Prostate gland (tissue), 2 donors: ENCODE data around the gene CCNF. TPM values are rescaled to one million over a fixed set of nuclear protein-coding genes. Genes with fewer than 3 reads are reported as not detected.

Source experiments
- DNase-seq: peaks from one replicate; pipeline ENCODE4 v3.0.0-alpha.2; 2019; ENCODE audit warnings: low spot score
- H3K27ac ChIP-seq, 2 donors: fragments of 200-600 bp; sonication (generic); 2 replicates each; pipeline ENCODE4 v1.5.1; 2017 to 2019
- H3K27me3 ChIP-seq: fragments of 200-600 bp; sonication (generic); replicated peaks from 2 replicates; pipeline ENCODE4 v1.5.1; 2019; ENCODE audit not compliant: insufficient read depth
- H3K36me3 ChIP-seq, 2 donors: fragments of 200-600 bp; sonication (generic); 1 replicate in 1 of 2; 2 replicates in 1 of 2; pipeline versions ENCODE4 v1.5.1 to v1.8.1; 2017 to 2019
- H3K4me1 ChIP-seq: fragments of 200-600 bp; sonication (generic); replicated peaks from 2 replicates; pipeline ENCODE4 v1.5.1; 2019
- H3K4me3 ChIP-seq, 2 donors: fragments of 200-600 bp; sonication (generic); 2 replicates each; pipeline ENCODE4 v1.5.1; 2017 to 2019
- H3K9me3 ChIP-seq: fragments of 200-600 bp; sonication (generic); 2 replicates; pipeline ENCODE4 v1.5.1; 2017
- CTCF ChIP-seq, 4 experiments: fragments of 200-600 bp in 2 of 4; fragments of 450-650 bp in 2 of 4; sonication (generic) in 2 of 4; IDR thresholded peaks; 1 replicate in 3 of 4; 2 replicates in 1 of 4; pipeline ENCODE4 v1.5.1; 2016 to 2019; ENCODE audit warnings: antibody characterized with exemption in 4 of 4, mild to moderate bottlenecking in 2 of 4, moderate library complexity in 2 of 4
- POLR2A ChIP-seq: fragments of 450-650 bp; IDR thresholded peaks from one replicate; pipeline ENCODE4 v1.6.1; 2016; ENCODE audit warnings: antibody characterized with exemption, mild to moderate bottlenecking
- POLR2AphosphoS5 ChIP-seq: sonication (generic); formaldehyde crosslinking; IDR thresholded peaks from one replicate; pipeline ENCODE4 v1.6.1; 2017; ENCODE audit warnings: antibody characterized with exemption
- WGBS: methylation state at CpG from one replicate; pipeline ENCODE4 v1.1.5; 2018; 5-methylcytosine and 5-hydroxymethylcytosine counted together
- intact Hi-C: fragments of 100-400 bp; cut with DNase I; formaldehyde crosslinking; loops from one replicate; pipeline ENCODE4 v1.14.2; 2022
- total RNA-seq, 2 donors: library from RNA; depleted of rRNA; stranded (reverse); fragments of >200 nt; gene quantifications; one replicate each; pipeline ENCODE4 v1.1.0, GENCODE V29; 2016

The CCNF gene
- total RNA-seq, 2 donors from 2014 or later, result 7.3 to 8.0 TPM

GRCh38 chr16:2473999-2474876 lies 45.0 kb downstream of the CCNF start:
- DNase-seq, result no peak
- peaks cover 7% of the 10 kb centered on the region for H3K4me1 ChIP-seq

GRCh38 chr16:2474877-2475412 lies 45.7 kb downstream of the CCNF start, which contains the start of gene TBC1D24:
Gene TBC1D24 (plus strand): TSS chr16:2475127. CDS start chr16:2496149, 21,022 bp downstream.
- no peaks in the 10 kb centered on the region for H3K9me3 ChIP-seq
- H3K27ac ChIP-seq, result peak within 1 kb of the TSS; percentile 77 to 79
- TF ChIP-seq POLR2A, result peak; percentile 54
- TF ChIP-seq CTCF (IDR thresholded peaks at IDR 0.05), result peak in 1 of 4 experiments; percentile 9
- peak; percentile 21 for TF ChIP-seq POLR2AphosphoS5
- H3K4me1 ChIP-seq, result peaks cover 7% of the 10 kb centered on the region
- no peaks in the 10 kb centered on the region for H3K27me3 ChIP-seq
- WGBS, result under 1% methylated on average over 65 of the region's 77 CpGs
- DNase-seq, result peak; percentile 80
- intact Hi-C loops, result no loop called here
- H3K4me3 ChIP-seq, result peak within 1 kb of the TSS; percentile 72 to 82
- no peaks in the 10 kb centered on the region for H3K36me3 ChIP-seq

More at GRCh38 chr16:2473999-2474876, 45.0 kb downstream of the CCNF start:
- intact Hi-C loops, result no loop called here
- WGBS, result under 1% methylated on average over 46 of the region's 100 CpGs
- Histone ChIP-seq H3K36me3 (no peaks in the 10 kb centered on the region), H3K4me3 (peak overlapping the region; percentile 72 to 82), H3K9me3 (no peaks in the 10 kb centered on the region), H3K27me3 (no peaks in the 10 kb centered on the region), H3K27ac (peak overlapping the region; percentile 77 to 79)
- TF ChIP-seq CTCF (IDR thresholded peaks at IDR 0.05), result peak; percentile 14 to 50 (median 30)
- no peak for TF ChIP-seq POLR2A
- TF ChIP-seq POLR2AphosphoS5, result no peak

DNA sequence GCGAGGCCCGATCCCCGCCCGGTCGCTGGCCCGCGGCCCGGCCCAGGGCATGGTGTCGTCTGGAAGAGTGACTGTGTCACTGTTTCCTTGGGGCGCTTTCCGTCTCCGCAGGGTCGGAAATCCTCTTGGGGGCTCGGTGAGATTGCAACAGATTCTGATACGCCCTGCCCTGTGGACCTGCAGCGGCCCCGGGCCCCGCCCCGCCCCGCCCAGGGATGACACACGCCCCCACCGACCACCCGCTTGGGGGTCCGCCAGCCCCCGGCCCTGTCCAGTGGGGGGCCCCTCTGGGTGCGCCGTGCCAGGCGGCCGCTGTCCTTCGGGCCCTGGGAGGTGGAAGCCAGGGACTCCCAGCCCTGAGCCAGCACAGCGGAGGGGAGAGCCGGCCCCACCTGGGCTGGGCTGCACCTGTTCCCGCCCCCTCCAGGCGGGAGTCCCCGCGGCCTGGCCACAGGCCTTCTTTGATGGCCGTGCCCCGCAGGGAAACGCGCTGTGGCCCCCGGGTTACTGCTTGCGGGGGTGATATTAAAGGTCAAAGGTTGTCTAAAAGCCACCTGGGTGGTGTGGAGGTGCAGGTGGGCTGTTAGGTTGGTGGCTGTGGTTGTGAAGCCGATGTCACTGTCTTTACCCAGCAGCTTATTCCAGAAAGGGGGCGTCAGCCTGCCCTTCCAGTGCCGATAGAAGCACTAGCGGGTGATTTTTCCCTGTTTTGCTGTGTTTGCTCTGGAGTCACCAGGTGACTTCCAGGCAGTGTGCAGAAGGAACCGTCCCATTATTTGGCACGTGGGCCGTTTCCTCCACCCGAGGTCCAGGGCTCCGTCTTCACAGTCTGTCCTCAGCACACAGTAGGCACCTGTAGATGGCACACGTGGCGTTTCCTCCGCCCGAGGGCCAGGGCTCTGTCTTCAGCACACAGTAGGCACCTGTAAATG lies 46.4 kb downstream of the CCNF start:
- no peak for DNase-seq
- TF ChIP-seq POLR2A (no peak), CTCF (IDR thresholded peaks at IDR 0.05) (no peak), POLR2AphosphoS5 (no peak)
- Histone ChIP-seq H3K9me3 (no peaks in the 10 kb centered on the region), H3K27me3 (no peaks in the 10 kb centered on the region), H3K4me1 (peaks cover 7% of the 10 kb centered on the region), H3K4me3 (peak overlapping the region; percentile 72 to 82), H3K36me3 (no peaks in the 10 kb centered on the region), H3K27ac (peak overlapping the region in 1 of 2 donors; percentile 51)
- 11% methylated on average over 39 of the region's 55 CpGs for WGBS
- intact Hi-C loops, result no loop called here

- Histone ChIP-seq H3K4me3 (peak overlapping the region in 1 of 2 donors; percentile 82), H3K9me3 (no peaks in the 10 kb centered on the region), H3K27ac (no peak overlapping the region), H3K27me3 (no peaks in the 10 kb centered on the region), H3K4me1 (peaks cover 7% of the 10 kb centered on the region), H3K36me3 (no peaks in the 10 kb centered on the region)
- no peak for TF ChIP-seq POLR2AphosphoS5
- no peak for TF ChIP-seq POLR2A
- no peak for TF ChIP-seq CTCF (IDR thresholded peaks at IDR 0.05)
- 93% methylated on average over 9 of the region's 9 CpGs for WGBS
- intact Hi-C loops, result no loop called here
- no peak for DNase-seq
These were observed 47.1 kb downstream of the CCNF start for GRCh38 chr16:2476345-2476720.
